PFSK-1 (cell line): ENCODE measurements around the gene MCUB.

ENCODE experiments used
- FOXP2 ChIP-seq: optimal IDR thresholded peaks from 2 replicates; pipeline ENCODE3; 2011; ENCODE audit warnings: borderline replicate concordance, control low read depth, inconsistent platforms; ENCODE audit not compliant: insufficient read depth; ENCODE audit errors: extremely low read length, extremely low read depth
- POLR2AphosphoS5 ChIP-seq: IDR thresholded peaks from 2 replicates; pipeline ENCODE4 v1.6.1; 2012; ENCODE audit warnings: low read depth, mild to moderate bottlenecking, control low read depth, low read length, moderate library complexity
- REST ChIP-seq, 2 experiments: IDR thresholded peaks; 2 replicates each; pipeline versions ENCODE4 v1.6.1 to v1.8.0; 2011 to 2012; ENCODE audit warnings: low read depth in 2 of 2, low read length in 2 of 2, control low read depth in 1 of 2, inconsistent platforms in 1 of 2, mild to moderate bottlenecking in 1 of 2, moderate library complexity in 1 of 2; ENCODE audit not compliant: insufficient read depth in 1 of 2
- SIN3A ChIP-seq: IDR thresholded peaks from 2 replicates; pipeline ENCODE4 v1.6.1; 2012; ENCODE audit warnings: mild to moderate bottlenecking, low read length, moderate library complexity, borderline replicate concordance; ENCODE audit not compliant: insufficient read depth
- TAF1 ChIP-seq: IDR thresholded peaks from 2 replicates; pipeline ENCODE4 v1.6.1; 2012; ENCODE audit warnings: low read length, control low read depth, borderline replicate concordance; ENCODE audit not compliant: insufficient read depth

The MCUB gene

GRCh38 chr4:109588176-109588575 lies 28.1 kb downstream of the MCUB start:
- no peak for TF ChIP-seq REST (IDR thresholded peaks at IDR 0.05; ENCODE audit: insufficient read depth in 1 of 2, low read depth in 2 of 2, low read length in 2 of 2)
- TF ChIP-seq SIN3A, result no peak
- no peak for TF ChIP-seq FOXP2
- no peak for TF ChIP-seq POLR2AphosphoS5
- TF ChIP-seq TAF1, result no peak

GRCh38 chr4:109589119-109589518 lies 29.1 kb downstream of the MCUB start:
- TF ChIP-seq POLR2AphosphoS5 (no peak), TAF1 (no peak), REST (IDR thresholded peaks at IDR 0.05; ENCODE audit: insufficient read depth in 1 of 2, low read depth in 2 of 2, low read length in 2 of 2) (no peak), FOXP2 (no peak), SIN3A (no peak)

- no peak for TF ChIP-seq REST (IDR thresholded peaks at IDR 0.05; ENCODE audit: insufficient read depth in 1 of 2, low read depth in 2 of 2, low read length in 2 of 2)
- TF ChIP-seq POLR2AphosphoS5, result no peak
- TF ChIP-seq SIN3A, result no peak
- no peak for TF ChIP-seq TAF1
- no peak for TF ChIP-seq FOXP2
These were observed 29.6 kb downstream of the MCUB start for GRCh38 chr4:109589605-109590004.

GRCh38 chr4:109590905-109591304 lies 30.9 kb downstream of the MCUB start:
- TF ChIP-seq POLR2AphosphoS5, result no peak
- TF ChIP-seq SIN3A, result no peak
- TF ChIP-seq REST (IDR thresholded peaks at IDR 0.05; ENCODE audit: insufficient read depth in 1 of 2, low read depth in 2 of 2, low read length in 2 of 2), result no peak
- TF ChIP-seq FOXP2, result no peak
- TF ChIP-seq TAF1, result no peak

- TF ChIP-seq TAF1 (no peak), REST (IDR thresholded peaks at IDR 0.05; ENCODE audit: insufficient read depth in 1 of 2, low read depth in 2 of 2, low read length in 2 of 2) (no peak), SIN3A (no peak), FOXP2 (no peak), POLR2AphosphoS5 (no peak)
These were observed 32.3 kb downstream of the MCUB start for GRCh38 chr4:109592367-109592766.
